ENCODE measurements around the gene MCC. TPM values are rescaled to one million over a fixed set of nuclear protein-coding genes. Genes with fewer than 3 reads are reported as not detected.

Gene MCC
- total RNA-seq, 1 donor from 2014 or later = 15.1 TPM

DNA sequence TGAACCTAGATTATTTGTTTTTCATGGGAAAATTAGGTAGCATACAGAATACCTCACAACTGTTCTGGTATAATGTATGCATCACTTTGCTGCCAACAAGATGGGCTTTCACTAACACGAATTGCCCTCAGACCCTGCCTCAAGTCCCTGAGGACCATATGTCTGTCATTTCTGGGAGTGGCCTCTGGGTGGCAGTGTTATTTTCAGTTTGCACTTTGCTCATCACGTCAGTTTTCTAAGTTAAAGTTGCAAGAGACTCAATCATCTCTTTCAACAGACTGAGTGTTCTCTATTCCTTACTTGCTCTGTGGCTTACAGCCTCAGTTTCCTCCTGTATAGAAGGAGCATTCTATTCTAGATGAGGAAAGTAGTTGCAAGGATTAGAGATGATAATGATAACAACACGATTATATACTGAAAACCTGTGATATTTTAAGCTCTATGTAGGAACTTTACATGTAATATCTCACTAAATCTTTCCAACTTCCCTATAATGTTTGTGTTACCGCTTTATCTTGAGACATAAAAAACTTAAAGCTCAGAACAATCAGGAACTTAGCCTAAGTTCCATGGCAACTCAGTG lies 109.2 kb downstream of the MCC start:
- Histone ChIP-seq H3K27me3 (ENCODE audit: control insufficient read depth in 3 of 3, insufficient read depth in 3 of 3, low read length in 3 of 3) (no peaks in the 10 kb centered on the region), H3K9me3 (ENCODE audit: control insufficient read depth in 3 of 3, low read length in 3 of 3) (no peaks in the 10 kb centered on the region), H3K4me1 (ENCODE audit: control insufficient read depth in 3 of 3, insufficient read depth in 3 of 3, low read length in 3 of 3) (no peaks in the 10 kb centered on the region), H3K9ac (ENCODE audit: low read depth in 1 of 3, low read length in 3 of 3) (no peak overlapping the region), H3K4me3 (ENCODE audit: low read length in 3 of 3) (no peak overlapping the region), H3K27ac (ENCODE audit: low read depth, low read length) (no peak overlapping the region), H3K36me3 (ENCODE audit: control insufficient read depth in 3 of 3, insufficient read depth in 3 of 3, low read length in 3 of 3) (no peaks in the 10 kb centered on the region)

DNA sequence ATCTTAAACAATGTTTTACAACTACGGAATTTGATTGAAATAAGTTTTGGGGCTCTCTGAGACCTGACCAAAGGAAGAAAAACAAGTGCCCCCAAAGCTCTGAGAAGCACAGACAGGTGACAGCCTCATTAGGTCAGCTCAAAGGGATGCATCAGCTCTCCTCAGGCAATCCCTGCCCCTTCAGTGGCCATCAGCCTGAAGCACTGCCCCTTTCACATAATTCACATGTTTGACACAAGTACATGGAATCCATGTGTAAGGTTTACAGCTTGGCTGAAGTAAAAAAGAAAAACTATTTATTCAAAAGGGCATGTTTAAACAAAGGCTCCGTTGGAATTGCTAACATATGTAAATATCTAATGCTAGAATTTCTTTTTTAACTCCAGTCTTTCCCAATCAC lies 109.7 kb downstream of the MCC start:
- no peaks in the 10 kb centered on the region for H3K36me3 ChIP-seq (ENCODE audit: control insufficient read depth in 3 of 3, insufficient read depth in 3 of 3, low read length in 3 of 3)
- no peaks in the 10 kb centered on the region for H3K9me3 ChIP-seq (ENCODE audit: control insufficient read depth in 3 of 3, low read length in 3 of 3)
- H3K4me3 ChIP-seq (ENCODE audit: low read length in 3 of 3) = no peak overlapping the region
- H3K9ac ChIP-seq (ENCODE audit: low read depth in 1 of 3, low read length in 3 of 3) = no peak overlapping the region
- no peaks in the 10 kb centered on the region for H3K4me1 ChIP-seq (ENCODE audit: control insufficient read depth in 3 of 3, insufficient read depth in 3 of 3, low read length in 3 of 3)
- no peaks in the 10 kb centered on the region for H3K27me3 ChIP-seq (ENCODE audit: control insufficient read depth in 3 of 3, insufficient read depth in 3 of 3, low read length in 3 of 3)
- no peak overlapping the region for H3K27ac ChIP-seq (ENCODE audit: low read depth, low read length)

DNA sequence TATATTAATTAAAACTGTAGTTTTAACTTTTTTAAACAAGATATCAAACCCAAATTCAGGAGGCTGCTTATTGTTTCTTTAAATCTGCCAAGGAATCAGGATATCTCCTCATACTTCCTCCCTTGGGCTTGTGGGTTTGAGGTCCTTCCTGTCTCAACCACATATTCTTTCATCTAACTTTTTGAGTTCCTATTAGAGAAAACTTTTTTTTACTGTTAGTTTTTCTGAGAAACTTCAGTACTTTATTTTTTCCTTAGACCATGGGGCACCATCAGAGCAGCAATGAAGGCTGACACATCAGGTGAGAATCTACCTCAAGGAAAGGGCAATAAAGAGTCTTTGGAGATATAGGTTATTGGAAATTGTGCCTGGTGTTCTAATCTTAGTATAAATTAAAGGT lies 110.2 kb downstream of the MCC start:
- H3K36me3 ChIP-seq (ENCODE audit: control insufficient read depth in 3 of 3, insufficient read depth in 3 of 3, low read length in 3 of 3) = no peaks in the 10 kb centered on the region
- H3K27me3 ChIP-seq (ENCODE audit: control insufficient read depth in 3 of 3, insufficient read depth in 3 of 3, low read length in 3 of 3) = no peaks in the 10 kb centered on the region
- H3K9ac ChIP-seq (ENCODE audit: low read depth in 1 of 3, low read length in 3 of 3) = no peak overlapping the region
- H3K4me1 ChIP-seq (ENCODE audit: control insufficient read depth in 3 of 3, insufficient read depth in 3 of 3, low read length in 3 of 3) = no peaks in the 10 kb centered on the region
- H3K4me3 ChIP-seq (ENCODE audit: low read length in 3 of 3) = no peak overlapping the region
- no peaks in the 10 kb centered on the region for H3K9me3 ChIP-seq (ENCODE audit: control insufficient read depth in 3 of 3, low read length in 3 of 3)
- no peak overlapping the region for H3K27ac ChIP-seq (ENCODE audit: low read depth, low read length)

DNA sequence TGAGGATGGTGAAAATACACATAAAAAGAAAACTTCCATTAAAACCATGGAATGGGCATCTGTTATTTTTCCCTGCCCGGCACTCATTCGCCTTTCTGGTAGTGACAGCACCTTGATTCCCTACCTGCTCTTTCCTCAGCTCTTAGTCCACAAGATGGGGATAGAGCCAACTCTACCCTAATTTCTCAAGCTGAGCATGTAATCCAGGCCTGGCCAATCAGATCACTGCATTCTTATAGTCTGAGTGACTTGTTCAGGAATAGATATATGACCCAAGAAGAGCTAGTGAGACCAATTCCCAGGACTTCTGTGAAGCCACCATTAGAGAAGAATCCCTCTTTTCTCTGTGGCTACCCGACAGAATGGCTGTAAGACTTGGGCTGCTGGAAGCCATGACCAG lies 111.6 kb downstream of the MCC start:
- Histone ChIP-seq H3K4me3 (ENCODE audit: low read length in 3 of 3) (no peak overlapping the region), H3K36me3 (ENCODE audit: control insufficient read depth in 3 of 3, insufficient read depth in 3 of 3, low read length in 3 of 3) (no peaks in the 10 kb centered on the region), H3K9me3 (ENCODE audit: control insufficient read depth in 3 of 3, low read length in 3 of 3) (no peaks in the 10 kb centered on the region), H3K9ac (ENCODE audit: low read depth in 1 of 3, low read length in 3 of 3) (no peak overlapping the region), H3K27me3 (ENCODE audit: control insufficient read depth in 3 of 3, insufficient read depth in 3 of 3, low read length in 3 of 3) (no peaks in the 10 kb centered on the region), H3K27ac (ENCODE audit: low read depth, low read length) (no peak overlapping the region), H3K4me1 (ENCODE audit: control insufficient read depth in 3 of 3, insufficient read depth in 3 of 3, low read length in 3 of 3) (no peaks in the 10 kb centered on the region)

DNA sequence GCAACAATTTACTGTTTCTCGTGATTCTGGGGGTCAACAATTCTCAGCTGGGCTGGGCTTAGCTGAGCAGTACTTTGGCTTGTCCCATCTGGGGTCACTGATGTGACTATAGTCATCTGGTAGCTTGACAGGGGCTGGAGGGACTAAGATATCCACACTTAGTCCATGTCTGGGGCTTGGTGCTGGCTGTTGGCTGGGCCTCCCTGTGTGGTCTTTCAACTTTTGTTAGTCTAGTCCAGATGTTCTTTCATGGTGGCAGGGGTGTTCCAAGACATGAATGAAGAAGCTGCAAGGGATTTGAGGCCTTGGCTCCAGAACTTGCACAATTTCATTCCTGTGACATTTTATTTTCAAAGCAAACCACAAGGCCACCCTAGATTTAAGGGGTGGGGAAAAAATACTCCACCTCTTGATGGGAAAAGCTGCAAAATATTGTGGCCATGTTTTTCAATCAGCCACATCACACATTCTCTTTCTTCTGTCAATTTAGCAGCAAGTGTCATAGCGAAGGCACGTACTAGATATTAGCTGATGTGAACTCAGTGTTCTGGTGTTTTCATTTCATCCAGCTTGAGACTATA lies 112.7 kb downstream of the MCC start:
- no peak overlapping the region for H3K27ac ChIP-seq (ENCODE audit: low read depth, low read length)
- H3K9ac ChIP-seq (ENCODE audit: low read depth in 1 of 3, low read length in 3 of 3) = no peak overlapping the region

DNA sequence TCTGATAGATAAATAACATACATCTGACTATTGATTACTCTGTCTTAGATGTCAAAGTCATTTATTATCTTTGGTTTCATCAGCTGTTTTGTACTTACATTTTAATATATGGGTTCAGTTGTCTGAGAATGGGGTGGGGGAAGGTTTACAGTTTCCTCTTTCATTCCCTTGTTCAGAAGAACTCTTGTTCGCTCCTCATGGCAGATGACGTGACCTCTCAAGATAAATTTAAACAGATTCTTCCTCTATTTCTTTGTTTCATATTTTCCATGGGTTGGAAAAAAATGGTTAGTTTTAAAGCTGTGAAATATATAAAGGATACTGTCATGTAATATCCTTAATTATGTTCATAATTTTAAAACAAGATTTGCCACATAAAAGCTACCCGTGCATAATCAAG lies 114.8 kb downstream of the MCC start:
- no peak overlapping the region for H3K27ac ChIP-seq (ENCODE audit: low read depth, low read length)
- H3K4me3 ChIP-seq (ENCODE audit: low read length in 3 of 3) = no peak overlapping the region
- no peak overlapping the region for H3K9ac ChIP-seq (ENCODE audit: low read depth in 1 of 3, low read length in 3 of 3)
- H3K27me3 ChIP-seq (ENCODE audit: control insufficient read depth in 3 of 3, insufficient read depth in 3 of 3, low read length in 3 of 3) = no peaks in the 10 kb centered on the region
- H3K36me3 ChIP-seq (ENCODE audit: control insufficient read depth in 3 of 3, insufficient read depth in 3 of 3, low read length in 3 of 3) = no peaks in the 10 kb centered on the region
- H3K9me3 ChIP-seq (ENCODE audit: control insufficient read depth in 3 of 3, low read length in 3 of 3) = no peaks in the 10 kb centered on the region
- H3K4me1 ChIP-seq (ENCODE audit: control insufficient read depth in 3 of 3, insufficient read depth in 3 of 3, low read length in 3 of 3) = no peaks in the 10 kb centered on the region

More for the DNA sequence above, 112.7 kb downstream of the MCC start:
- Histone ChIP-seq H3K4me3 (ENCODE audit: low read length in 3 of 3) (no peak overlapping the region), H3K4me1 (ENCODE audit: control insufficient read depth in 3 of 3, insufficient read depth in 3 of 3, low read length in 3 of 3) (no peaks in the 10 kb centered on the region), H3K36me3 (ENCODE audit: control insufficient read depth in 3 of 3, insufficient read depth in 3 of 3, low read length in 3 of 3) (no peaks in the 10 kb centered on the region), H3K9me3 (ENCODE audit: control insufficient read depth in 3 of 3, low read length in 3 of 3) (no peaks in the 10 kb centered on the region), H3K27me3 (ENCODE audit: control insufficient read depth in 3 of 3, insufficient read depth in 3 of 3, low read length in 3 of 3) (no peaks in the 10 kb centered on the region)

DNA sequence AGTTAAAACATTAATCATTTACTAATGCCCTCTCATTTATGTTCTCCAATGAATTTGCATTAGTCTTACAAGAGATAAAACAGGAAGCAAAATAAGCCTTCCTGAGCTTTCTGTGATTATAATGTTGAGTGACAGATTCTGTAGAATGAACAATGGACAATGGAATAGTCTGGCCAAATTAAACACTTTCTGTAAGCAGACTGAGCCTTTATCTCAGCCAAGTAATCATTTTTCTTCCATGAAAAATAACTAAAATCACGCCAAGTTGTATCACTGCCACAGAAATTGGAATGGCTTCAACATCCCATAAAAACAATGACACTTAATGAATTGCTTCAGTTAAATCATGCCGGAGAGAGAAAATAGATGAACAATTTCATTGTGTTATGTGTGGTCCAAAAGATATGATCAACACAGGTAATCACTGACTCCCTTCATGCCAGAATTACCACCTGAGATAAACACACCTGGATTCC lies 116.5 kb downstream of the MCC start:
- H3K9me3 ChIP-seq (ENCODE audit: control insufficient read depth in 3 of 3, low read length in 3 of 3) = no peaks in the 10 kb centered on the region
- no peaks in the 10 kb centered on the region for H3K36me3 ChIP-seq (ENCODE audit: control insufficient read depth in 3 of 3, insufficient read depth in 3 of 3, low read length in 3 of 3)
- H3K27ac ChIP-seq (ENCODE audit: low read depth, low read length) = no peak overlapping the region
- no peak overlapping the region for H3K9ac ChIP-seq (ENCODE audit: low read depth in 1 of 3, low read length in 3 of 3)
- H3K27me3 ChIP-seq (ENCODE audit: control insufficient read depth in 3 of 3, insufficient read depth in 3 of 3, low read length in 3 of 3) = no peaks in the 10 kb centered on the region
- H3K4me3 ChIP-seq (ENCODE audit: low read length in 3 of 3) = no peak overlapping the region
- H3K4me1 ChIP-seq (ENCODE audit: control insufficient read depth in 3 of 3, insufficient read depth in 3 of 3, low read length in 3 of 3) = no peaks in the 10 kb centered on the region

DNA sequence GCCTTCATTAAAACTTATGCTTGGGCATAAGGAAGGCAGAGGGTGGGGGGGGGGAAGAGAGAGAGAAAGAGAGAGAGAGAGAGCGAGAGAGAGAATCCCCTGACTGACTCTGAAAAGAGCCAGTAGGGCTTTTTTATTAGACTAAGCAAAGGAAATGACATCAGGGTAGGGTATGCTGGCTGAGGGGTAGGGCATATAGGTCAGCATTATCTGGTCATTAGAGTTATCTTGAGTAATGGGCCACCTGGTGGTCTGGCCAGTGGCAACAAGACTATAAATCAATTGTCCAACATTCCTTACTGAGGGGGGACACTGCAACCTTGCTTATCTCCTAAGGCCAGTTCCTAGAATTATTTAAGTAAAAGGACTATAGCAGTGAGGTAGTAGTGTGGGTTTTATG lies 120.7 kb downstream of the MCC start:
- Histone ChIP-seq H3K9me3 (ENCODE audit: control insufficient read depth in 3 of 3, low read length in 3 of 3) (peaks cover 0 to 5% (median 0%) of the 10 kb centered on the region in 3 donors), H3K27me3 (ENCODE audit: control insufficient read depth in 3 of 3, insufficient read depth in 3 of 3, low read length in 3 of 3) (no peaks in the 10 kb centered on the region), H3K27ac (ENCODE audit: low read depth, low read length) (no peak overlapping the region), H3K4me3 (ENCODE audit: low read length in 3 of 3) (no peak overlapping the region), H3K9ac (ENCODE audit: low read depth in 1 of 3, low read length in 3 of 3) (no peak overlapping the region), H3K36me3 (ENCODE audit: control insufficient read depth in 3 of 3, insufficient read depth in 3 of 3, low read length in 3 of 3) (no peaks in the 10 kb centered on the region), H3K4me1 (ENCODE audit: control insufficient read depth in 3 of 3, insufficient read depth in 3 of 3, low read length in 3 of 3) (no peaks in the 10 kb centered on the region)

DNA sequence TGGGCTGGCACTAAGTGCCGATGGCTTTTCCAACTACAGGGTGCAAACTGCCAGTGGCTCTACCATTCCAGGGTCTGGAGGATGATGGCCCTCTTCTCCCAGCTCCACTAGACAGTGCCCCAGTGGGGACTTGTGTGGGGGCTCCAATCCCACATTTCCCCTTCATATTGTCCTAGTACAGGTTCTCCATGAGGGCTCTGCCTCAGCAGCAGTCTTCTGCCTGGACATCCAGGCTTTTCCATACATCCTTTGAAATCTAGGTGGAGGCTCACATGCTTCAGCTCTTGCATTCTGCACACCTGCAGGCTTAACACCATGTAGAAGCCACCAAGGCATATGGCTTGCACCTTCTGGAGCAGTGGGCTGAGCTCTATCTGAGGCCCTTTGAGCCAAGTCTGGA lies 123.8 kb downstream of the MCC start:
- peaks cover 0 to 5% (median 0%) of the 10 kb centered on the region in 3 donors for H3K9me3 ChIP-seq (ENCODE audit: control insufficient read depth in 3 of 3, low read length in 3 of 3)
- no peaks in the 10 kb centered on the region for H3K36me3 ChIP-seq (ENCODE audit: control insufficient read depth in 3 of 3, insufficient read depth in 3 of 3, low read length in 3 of 3)
- no peak overlapping the region for H3K4me3 ChIP-seq (ENCODE audit: low read length in 3 of 3)
- H3K27ac ChIP-seq (ENCODE audit: low read depth, low read length) = no peak overlapping the region
- no peaks in the 10 kb centered on the region for H3K27me3 ChIP-seq (ENCODE audit: control insufficient read depth in 3 of 3, insufficient read depth in 3 of 3, low read length in 3 of 3)
- no peak overlapping the region for H3K9ac ChIP-seq (ENCODE audit: low read depth in 1 of 3, low read length in 3 of 3)
- H3K4me1 ChIP-seq (ENCODE audit: control insufficient read depth in 3 of 3, insufficient read depth in 3 of 3, low read length in 3 of 3) = no peaks in the 10 kb centered on the region

DNA sequence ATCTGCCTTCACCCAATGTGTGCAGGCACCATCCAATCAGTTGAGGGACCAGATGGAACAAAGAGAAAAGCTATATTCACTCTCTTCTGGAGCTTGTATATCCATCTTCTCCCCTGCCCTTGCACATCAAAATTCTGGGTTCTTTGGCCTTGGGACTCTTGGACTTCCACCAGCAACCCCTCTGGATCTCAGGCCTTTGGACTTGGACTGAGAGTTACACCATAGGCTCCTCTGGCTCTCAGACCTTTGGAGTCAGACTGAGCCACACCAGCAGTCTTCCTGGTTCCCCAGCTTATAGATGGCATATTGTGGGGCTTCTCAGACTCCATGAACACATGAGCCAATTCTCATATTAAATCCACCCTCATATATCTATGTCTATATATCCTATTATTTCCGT lies 126.6 kb downstream of the MCC start:
- H3K27ac ChIP-seq (ENCODE audit: low read depth, low read length) = no peak overlapping the region
- H3K9me3 ChIP-seq (ENCODE audit: control insufficient read depth in 3 of 3, low read length in 3 of 3) = peaks cover 0 to 5% (median 0%) of the 10 kb centered on the region in 3 donors
- H3K27me3 ChIP-seq (ENCODE audit: control insufficient read depth in 3 of 3, insufficient read depth in 3 of 3, low read length in 3 of 3) = no peaks in the 10 kb centered on the region
- no peaks in the 10 kb centered on the region for H3K4me1 ChIP-seq (ENCODE audit: control insufficient read depth in 3 of 3, insufficient read depth in 3 of 3, low read length in 3 of 3)
- no peak overlapping the region for H3K4me3 ChIP-seq (ENCODE audit: low read length in 3 of 3)
- H3K9ac ChIP-seq (ENCODE audit: low read depth in 1 of 3, low read length in 3 of 3) = no peak overlapping the region
- no peaks in the 10 kb centered on the region for H3K36me3 ChIP-seq (ENCODE audit: control insufficient read depth in 3 of 3, insufficient read depth in 3 of 3, low read length in 3 of 3)
